HG03457 (cell line): Measurements from ENCODE around the gene ADH1C.
"Not testable (repeated sequence)": the region's sequence is repeated elsewhere in the genome, so short reads cannot be mapped to it uniquely, and the experiment has no call there.

Source experiments
- ATAC-seq: cut with Tn5 transposase; IDR thresholded peaks from one replicate; pipeline ENCODE4 v1.9.1; 2021; ENCODE audit warnings: moderate number of reproducible peaks; ENCODE audit not compliant: unreplicated experiment

ADH1C gene

DNA sequence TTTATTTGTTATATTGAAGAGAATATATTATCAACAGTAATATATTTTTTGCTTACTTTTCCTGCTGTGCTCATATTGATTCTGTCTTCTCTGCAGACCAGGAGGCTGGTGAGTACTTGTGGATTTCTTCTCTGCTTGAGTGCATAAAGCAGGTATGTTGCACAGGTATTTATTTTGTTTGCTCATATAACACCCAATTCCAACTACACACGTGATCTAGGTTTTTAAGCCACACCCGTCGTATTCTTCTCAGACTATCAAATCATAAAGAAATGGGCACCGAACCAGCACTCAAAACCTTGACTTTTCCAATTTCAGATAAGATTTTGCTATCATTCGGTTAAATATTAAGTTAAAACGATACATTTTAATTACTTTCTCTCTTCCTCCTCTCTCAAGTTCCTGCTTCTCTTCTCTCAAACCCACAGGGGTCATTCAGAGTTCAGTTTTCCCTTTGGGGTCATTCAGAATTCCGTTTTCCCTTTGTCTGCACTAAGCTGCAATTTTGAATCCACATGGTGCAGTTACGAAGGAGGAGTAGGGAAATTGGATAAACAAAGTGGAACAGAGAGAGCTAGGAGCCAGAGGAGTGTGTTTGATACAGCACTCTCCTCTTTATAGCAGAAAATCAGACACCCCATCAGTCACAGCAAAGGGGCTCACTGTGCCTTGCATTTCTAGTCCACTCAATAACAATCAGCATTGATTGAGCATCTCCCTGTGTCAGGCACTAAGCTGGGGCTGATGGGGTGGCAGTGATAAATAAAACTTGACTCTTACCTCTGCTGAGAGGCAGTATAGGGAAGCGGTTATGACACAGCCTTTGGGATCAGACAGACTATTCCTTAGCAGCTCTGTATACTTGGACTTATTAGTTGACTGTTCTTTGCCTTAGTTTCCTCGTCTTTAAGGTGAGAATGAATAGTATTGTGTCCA is at the start of gene ADH1C:
ADH1C (minus strand) TSS at position 145 of the 936 bp plus-strand sequence; CDS start at position 74, 71 bp downstream.
- no peak for ATAC-seq

DNA sequence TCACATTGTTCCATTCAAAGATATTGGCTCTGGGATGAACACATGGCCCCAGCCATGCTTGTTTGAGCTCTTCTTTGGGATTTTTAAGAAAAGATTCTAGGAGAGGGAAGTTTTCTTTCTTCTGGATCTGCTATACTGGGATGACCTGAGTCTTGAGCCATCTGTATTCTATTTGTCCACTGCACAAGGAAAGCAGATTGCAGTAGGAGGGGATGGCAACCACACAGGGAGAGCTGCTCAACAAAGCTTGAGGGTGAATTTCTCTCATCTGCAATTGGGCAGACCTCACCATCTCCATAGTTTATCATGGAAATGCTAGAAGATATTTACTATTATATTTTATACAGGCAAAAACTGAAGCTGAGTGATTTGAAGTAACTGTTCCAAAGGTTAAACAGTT is 48.3 kb upstream of the ADH1C start:
- no peak for ATAC-seq

DNA sequence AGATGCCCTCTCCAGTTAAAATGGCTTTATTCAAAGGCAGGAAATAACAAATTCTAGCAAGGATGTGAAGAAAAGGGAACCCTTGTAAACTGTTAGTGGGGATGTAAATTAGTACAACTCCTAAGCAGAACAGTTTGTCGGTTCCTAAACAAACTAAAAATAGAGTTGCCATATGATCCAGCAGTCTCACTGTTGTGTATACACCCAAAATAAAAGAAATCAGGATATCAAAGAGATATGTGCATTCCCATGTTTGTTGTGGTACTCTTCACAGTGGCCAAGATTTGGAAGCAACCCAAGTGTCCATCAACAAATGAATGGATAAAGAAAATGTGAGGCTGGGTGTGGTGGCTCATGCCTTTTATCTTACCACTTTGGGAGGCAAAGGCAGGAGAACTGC is 46.5 kb upstream of the ADH1C start:
- no peak for ATAC-seq

DNA sequence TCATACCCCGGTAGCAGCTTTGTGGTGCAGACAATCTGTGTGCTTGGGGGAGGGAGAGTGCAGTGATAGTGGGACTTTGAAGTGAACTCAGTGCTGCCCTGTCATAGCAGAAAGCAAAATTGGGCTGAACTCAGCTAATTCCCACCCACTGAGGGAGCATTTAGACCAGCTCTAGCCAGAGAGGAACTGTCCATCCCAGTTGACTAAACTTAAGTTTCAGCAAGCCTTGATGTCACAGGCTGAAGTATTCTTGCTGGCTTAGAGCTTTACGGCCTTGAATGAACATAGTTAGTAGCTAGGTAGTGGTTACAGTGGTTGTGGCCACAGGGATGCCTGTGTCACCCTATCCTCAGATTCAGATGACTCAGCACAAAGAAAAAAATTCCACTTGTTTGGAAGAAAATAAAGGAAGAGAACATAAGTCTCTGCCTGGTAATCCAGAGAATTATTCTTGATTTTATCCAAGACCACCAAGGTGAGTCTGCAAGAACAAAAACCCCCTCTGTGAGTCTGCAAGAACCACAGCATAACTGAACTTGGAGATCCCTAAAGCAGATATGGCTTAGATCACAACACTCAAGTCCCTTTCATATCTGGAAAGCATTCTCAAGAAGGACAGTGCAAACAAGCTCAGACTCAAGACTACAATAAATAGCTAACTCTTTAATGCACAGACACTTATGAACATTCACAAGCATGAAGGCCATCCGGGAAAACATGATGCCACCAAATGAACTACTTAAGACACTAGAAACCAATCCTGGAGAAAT is 43.2 kb upstream of the ADH1C start:
- ATAC-seq, result no peak

DNA sequence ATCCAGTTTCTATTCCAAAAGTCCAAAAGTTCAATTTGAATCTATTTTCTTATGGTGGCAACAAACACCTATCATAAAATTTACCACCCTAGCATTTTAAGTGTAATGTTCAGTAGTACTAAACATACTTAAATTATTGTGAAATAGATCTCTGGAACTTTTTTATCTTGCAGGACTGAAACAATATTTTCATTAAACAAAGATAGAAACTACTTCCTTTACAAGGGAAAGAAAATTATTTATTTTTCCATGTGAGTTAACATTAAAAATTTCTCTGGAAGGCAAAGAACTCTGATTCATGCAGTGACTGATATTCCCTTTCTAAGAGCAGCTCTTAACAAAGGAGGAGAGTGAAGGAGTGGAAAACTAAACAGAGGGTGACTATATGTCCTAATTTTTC is 42.4 kb upstream of the ADH1C start:
- no peak for ATAC-seq

DNA sequence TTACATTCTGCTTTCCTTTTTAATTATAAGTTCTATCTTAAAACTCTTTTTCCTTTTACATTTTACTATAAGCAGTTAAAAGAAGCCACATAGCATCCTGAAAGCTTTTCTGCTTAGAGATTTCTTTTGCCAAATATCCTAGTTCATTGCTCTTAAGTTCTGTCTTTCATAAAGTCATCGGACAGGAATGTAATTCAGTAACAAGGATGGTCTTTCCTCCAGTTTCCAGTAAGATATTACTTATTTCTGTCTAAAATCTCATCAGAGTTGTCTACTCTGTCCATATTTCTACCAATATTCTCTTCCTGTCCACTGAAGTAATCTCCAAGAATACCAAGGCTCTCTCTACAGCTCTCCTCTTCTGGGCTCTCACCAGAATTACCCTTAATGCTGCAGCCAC is 37.5 kb upstream of the ADH1C start:
- ATAC-seq, result no peak

DNA sequence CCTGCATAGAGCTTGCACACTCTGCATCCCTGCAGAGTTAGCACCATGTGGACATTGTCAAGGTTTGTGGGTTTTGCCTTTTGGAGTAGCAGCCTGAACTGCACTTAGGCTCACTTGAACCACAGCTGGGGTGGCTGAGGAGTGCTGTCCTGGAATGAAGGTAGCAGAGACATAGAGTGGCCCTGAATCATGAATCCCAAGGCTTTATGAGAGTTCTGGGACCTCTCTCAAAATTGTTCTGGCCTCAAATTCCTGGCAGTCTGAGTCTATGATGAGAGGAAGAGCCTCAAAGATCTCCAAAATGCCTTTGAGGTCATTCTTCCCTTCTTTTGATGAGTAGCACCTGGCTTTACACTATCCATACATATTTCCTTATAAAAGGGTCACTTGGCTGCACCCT is 37.1 kb upstream of the ADH1C start:
- ATAC-seq, result no peak

DNA sequence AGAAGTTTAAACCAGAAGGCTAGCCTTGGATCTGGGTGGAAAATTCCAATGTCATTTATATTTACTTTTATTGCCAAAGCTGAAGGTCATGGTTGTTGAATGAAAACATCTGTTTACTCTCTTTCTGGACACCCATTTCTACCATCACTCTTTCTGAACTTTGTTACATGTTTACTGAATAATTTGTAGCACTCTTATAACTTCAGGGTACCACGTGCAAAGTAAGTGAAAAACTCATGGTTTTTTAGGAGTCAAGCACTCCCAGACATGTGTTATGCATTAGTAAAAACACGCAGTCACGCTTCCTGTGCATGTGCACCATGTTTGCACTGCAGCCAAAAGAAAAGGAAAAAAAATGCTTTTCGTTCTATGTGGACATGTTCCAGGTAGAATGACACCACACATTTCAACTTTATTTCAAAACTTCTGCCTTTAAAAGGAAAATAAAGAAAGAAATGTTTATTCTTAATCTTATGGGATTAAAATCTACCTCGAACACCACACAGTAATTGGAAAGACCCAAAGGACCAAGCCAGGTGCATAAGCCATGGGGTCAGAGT is 31.4 kb upstream of the ADH1C start:
- ATAC-seq, result no peak

DNA sequence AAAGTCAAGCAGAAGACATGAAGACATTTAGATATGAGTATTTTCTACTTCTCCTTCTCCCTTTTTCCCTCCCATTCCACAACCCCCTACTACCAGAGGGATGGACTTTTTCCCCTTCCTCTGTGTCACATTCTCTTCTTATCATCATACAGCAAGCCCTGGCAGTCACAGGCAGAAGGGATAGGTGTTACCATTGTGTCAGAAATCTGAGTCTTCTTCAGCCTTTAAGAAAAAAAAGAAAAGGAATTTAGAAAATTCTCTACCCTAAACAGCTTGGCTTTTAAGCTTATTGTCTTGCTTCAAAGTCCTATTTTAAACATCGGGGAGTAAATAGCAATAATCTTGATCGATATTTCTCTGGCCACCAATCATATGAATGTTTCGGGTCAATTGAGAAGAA is 30.9 kb upstream of the ADH1C start:
- ATAC-seq, result no peak

DNA sequence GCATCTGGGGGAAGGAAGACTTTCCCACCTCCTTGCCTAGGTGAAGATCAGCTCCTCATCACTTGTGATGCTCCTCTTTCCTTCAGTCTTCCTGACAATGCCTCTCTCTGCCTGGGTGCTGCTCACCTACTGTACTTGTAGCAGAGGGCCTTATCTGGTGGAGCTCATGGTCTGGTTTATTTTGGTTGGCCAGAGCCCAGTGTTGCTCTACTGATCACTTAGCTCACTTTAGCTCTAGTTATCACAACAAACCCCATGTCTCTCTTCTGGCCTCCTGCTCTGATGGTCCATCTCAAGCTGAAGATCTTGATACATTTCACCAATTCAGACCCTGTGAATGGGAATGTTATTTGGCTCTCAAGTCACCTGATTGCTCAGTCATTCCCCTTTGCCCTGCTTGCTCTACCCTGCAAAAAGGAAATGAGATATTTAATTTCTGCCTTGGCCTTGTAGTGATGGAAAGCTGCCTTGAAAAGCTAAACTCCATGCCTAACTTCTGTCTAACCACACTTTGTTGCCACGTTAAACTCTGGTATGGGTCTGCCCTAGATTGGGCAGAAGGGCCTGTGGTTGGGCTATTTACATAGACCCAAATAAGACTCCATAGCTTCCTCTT is 30.3 kb upstream of the ADH1C start:
- ATAC-seq, result no peak

DNA sequence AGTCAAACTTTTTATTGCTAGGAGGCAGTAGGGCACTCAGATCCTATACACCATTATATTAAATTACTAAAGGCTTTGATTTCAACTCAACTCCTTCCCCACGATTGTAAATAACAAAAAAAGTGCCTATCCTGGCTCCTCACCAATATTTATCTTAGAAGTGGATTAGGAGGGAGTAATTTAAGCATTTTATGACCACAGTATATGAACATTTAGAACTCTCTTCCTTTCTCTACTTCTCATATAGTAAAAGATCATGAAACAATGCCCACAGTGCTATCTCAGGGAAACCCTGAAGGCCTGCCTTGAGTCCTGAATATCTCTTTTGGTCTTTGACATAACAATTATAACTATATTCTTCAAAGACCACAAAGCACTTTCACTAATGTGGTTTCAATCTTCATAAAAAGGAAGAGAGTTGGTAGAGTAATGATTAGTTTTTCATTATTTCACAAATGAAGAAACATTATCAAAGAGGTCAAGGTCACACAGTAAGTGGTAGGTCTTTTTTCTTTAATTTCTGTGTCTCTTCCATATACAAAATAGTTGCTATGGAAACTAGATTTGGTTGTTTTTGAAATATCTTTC is 29.1 kb upstream of the ADH1C start:
- ATAC-seq, result no peak

DNA sequence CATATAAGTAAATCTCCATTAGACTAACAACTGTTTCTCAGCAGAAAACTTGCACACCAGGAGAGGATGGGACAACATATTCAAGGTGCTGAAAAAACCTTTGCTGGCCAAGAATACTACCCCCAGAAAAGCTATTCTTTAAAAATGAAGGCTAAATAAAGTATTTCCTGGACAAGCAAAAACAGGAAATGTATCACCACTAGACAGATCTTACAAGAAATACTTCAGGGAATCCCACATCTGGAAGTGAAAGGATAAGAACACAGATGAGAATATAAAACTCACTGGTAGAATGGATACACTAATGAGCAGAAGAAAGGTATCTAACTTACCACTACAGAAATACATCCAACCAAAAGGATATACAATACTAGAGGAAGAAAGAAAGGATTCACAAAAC is 27.0 kb upstream of the ADH1C start:
- ATAC-seq, result no peak

DNA sequence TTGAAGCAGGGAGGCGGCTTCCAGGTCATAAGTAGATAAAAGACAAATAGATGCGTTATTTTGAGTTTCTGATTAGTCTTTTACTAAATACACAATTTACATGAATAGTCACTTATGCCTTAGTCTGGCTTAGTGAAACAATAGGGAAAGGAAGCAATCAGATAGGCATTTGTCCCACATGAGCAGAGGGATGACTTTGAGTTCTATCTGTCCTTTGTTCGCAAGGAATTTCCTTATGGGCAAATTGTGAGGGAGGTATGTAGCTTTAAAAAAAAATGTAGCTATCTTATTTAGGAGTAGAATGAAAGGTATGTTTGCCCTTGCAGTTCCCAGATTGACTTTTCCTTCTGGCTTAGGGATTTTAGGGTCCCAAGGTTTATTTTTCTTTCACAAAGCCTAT is 26.3 kb upstream of the ADH1C start:
- ATAC-seq, result no peak

DNA sequence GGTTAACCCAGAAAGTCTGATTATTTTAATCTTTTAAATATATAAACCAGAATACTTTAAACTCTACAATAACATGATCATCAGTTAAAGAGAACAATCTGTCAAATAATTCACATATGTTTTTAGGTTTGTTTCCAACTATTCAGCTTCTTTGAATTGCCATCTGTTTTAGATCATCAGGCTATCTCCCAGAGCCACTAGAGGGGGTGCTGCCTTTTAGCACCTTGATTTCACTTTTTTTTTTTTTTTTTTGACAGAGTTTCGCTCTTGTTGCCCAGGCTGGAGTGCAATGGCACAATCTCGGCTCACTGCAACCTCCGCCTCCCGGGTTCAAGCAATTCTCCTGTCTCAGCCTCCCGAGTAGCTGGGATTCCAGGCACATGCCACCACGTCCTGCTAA is 24.8 kb upstream of the ADH1C start:
- not testable (repeated sequence) for ATAC-seq

DNA sequence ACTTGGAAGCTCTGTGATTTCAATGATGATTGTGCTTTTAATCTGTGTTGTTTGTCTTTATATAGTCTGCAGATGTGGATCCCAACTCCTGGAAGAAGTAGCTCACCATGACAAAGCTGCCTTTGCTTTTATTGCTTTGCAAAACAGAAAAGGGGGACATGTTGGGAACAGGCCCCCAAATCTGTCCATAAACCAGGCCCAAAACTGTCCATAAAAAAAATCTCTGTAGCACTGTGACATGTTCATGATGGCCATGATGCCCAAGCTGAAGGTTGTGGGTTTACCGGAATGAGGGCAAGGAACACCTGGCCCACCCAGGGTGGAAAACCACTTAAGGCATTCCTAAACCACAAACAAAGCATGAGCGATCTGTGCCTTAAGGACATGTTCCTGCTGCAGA is 19.9 kb upstream of the ADH1C start:
- ATAC-seq, result not testable (repeated sequence)

DNA sequence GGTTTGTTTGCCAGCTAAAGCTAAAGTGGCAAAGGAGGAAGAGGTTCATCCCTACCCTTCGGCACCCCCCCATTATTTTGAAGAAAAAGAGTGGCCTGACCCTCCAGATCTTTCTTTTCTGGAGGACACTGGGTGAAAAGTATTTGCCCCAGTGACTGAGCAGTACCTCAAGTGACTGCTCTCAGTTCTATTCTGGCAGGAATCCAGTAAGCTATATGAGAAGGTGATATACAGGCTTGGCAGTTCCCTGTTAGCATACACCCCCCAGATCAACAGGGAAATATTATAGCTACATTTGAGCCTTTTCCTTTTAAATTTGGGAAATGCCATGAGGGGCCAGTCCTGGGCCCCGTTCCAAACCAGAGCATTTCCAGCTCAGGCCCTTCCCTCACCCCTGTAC is 15.3 kb upstream of the ADH1C start:
- not testable (repeated sequence) for ATAC-seq

DNA sequence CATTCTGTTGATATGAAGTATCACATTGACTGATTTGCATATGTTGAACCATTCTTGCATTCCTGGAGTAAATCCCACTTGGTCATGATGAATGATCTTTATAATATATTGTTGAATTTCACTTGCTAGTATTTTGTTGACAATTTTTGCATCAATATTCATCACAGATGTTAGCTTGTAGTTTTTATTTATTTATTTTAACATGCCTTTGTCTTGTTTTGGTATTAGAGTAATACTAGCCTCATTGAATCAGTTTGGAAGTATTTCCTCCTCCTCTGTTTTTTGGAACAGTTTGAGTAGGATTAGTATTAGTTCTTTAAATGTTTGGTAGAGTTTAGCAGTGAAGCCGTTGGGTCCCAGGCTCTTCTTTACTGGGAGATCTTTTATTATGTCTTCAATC is 13.9 kb upstream of the ADH1C start:
- ATAC-seq, result no peak

DNA sequence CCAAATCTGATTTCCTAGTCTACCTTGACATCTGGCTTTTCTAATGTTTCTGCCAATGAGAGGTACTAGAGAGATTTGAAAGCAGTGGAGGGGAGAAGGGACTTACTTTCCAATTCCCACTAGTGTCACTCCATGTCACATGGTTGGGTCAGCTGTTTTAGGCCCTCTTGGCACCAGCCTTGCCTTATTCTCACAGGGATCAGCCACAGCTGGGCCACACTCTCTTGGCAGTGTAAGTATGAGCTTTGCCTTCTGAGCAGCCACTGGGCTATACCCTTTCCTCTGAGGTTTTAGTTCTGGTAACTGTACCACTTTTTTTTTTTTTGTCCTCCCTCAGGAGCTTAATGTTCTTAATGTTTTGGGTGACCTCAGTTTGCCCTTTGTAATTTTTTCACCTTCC is 10.2 kb upstream of the ADH1C start:
- ATAC-seq, result no peak

DNA sequence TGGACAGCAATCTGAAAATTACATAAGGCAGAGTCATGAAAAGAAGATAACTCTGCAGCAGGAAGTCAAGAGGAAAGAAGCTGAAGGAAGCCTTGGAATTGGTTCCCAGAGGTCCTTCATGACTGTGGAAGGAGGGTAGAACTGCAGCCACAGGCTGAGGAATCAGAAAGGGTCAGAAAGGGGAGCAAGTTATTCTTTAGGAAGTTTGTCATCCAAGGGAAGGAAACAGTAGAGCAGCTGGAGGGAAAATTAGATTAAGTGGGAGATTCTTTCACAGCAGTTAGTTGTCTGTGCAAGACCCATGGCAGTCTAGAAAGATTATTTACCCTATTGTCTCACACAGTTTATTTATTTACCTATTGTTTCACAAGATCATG is 9.3 kb upstream of the ADH1C start:
- no peak for ATAC-seq

DNA sequence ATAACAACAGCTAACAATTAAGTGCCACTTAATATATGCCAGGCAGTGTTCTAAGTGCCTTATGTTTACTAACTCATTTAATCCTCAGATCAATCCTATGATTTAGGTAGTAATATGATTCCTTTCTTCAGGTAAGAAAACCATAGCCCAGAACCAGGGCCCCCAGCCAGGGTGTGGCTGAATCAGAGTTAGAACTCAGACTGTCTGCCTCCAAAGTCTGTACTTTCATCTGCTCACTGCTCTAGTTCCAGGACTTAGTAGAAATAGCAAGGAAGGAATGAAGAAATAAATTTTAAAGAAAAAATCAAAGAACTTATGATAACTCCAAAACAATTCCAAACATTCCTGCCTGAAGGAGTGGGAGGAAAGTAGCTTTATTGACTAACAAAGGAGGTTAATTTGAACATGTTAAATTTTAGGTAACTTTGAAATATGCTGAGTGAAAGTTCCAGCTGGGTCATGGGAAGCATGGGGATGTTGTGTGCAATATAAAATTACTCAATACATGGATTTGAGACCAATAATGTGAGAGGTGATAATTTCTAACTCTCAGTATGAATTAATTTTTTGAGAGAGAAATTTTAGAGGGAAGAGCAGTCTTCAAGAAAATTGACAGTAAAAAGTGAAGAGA is 8.8 kb upstream of the ADH1C start:
- ATAC-seq, result no peak
